UCSD-AML1 (cell line): ENCODE measurements around the gene RALGAPA1.
"Not testable (repeated sequence)": the region's sequence is repeated elsewhere in the genome, so short reads cannot be mapped to it uniquely, and the experiment has no call there.

Experiments
- DNase-seq: peaks from one replicate; lab custom pipeline; 2025; ENCODE audit not compliant: unreplicated experiment; lab: John Stamatoyannopoulos, UW

Gene RALGAPA1

GRCh38 chr14:35808638-35809563, at the start of gene RALGAPA1:
TSS of gene RALGAPA1 (minus strand) at chr14:35809295. CDS start at chr14:35808835, 460 bp downstream.
- DNase-seq, result peak; percentile 91

DNA sequence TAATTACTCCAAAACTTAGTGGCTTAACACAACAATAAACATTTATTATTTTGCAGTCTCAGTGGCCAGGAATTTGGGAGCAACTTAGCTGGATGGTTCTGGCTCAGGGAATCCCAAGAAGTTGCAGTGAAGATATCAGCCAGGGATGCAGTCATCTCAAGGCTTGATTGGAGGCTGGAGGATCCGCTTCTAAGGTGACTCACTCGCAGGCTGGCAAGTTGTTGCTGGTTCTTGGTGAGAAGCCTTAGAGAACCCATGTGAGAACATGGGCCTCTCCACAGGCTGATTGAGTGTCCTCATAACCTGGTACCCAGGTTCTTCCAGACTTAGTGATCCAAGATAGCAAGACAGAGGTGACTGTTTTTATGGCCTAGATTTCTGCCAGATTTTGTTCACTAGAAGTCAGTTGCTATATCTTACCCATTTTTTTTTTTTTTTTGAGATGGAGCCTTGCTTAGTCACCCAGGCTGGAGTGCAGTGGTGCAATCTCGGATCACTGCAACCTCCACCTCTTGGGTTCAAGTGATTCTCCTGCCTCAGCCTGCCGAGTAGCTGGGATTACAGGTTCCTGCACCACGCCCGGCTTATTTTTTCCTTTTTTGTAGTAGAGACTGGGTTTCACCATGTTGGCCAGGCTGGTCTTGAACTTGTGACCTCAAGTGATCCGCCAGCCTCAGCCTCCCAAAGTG, 49.6 kb upstream of the RALGAPA1 start:
- DNase-seq, result no peak

GRCh38 chr14:35855876-35856481, 46.9 kb upstream of the RALGAPA1 start:
- DNase-seq, result no peak

DNA sequence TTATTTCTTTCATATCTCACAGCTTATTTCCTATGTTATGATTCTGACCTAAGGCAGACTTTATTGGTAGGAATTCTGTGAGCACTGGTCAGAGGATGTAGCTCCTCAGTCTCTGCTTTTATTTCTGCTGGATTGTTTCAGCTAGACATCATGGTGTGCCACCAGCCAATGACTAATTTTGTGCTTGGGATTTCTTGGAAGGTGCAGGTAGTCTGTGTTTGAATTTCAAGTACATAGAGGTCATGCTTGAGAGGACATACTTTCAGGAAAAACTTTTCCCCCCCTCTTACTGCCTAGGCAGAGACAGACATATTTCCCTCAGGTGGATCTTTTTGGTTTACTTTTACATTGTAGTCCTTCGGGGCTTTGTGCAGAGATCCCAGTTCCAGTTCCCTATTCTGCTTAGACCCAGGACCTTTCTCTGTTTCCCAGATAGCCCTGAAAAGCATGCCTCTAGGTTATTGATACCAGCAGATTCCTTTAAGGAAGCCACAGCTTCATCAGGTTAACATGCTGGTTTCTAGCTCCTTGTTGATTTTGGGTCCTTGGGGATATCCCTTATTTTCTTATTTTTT, 45.7 kb upstream of the RALGAPA1 start:
- no peak for DNase-seq

- DNase-seq, result no peak
Observed at GRCh38 chr14:35853225-35853624, 44.1 kb upstream of the RALGAPA1 start.

DNA sequence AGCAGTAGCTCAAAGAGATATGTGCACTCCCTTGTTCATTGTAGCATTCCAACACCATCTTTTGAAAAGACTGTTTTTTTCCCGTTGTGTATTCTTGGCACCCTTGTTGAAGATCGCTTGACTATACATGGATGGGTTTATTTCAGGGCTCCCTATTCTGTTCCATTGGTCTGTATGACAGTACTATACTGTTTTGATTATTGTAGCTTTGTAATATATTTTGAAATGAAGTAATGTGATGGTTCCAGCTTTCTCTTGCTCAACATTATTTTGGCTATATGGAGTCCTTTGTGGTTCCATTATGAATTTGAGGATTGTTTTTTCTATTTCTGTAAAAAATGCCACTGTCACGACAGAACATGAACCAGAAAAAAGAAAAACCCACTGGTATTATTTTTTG, 42.7 kb upstream of the RALGAPA1 start:
- no peak for DNase-seq

GRCh38 chr14:35849122-35849521, 40.0 kb upstream of the RALGAPA1 start:
- DNase-seq, result no peak

GRCh38 chr14:35847636-35848035, 38.5 kb upstream of the RALGAPA1 start:
- DNase-seq, result no peak

DNA sequence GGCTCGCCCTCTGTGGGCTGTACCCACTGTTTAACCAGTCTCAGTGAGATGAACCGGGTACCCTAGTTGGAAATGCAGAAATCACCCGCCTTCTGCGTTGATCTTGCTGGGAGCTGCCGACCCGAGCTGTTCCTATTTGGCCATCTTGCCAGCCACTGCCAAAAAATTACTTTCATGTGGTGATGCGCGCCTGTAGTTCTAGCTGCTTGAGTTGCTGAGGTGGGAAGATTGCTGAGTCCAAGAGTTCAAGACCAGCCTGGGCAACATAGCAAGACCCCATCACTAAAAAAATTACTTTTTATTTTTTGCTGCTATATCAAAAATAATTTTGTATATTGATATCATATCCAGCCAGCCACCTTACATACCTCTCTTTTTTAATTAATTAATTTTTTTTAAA, 35.4 kb upstream of the RALGAPA1 start:
- DNase-seq, result no peak

DNA sequence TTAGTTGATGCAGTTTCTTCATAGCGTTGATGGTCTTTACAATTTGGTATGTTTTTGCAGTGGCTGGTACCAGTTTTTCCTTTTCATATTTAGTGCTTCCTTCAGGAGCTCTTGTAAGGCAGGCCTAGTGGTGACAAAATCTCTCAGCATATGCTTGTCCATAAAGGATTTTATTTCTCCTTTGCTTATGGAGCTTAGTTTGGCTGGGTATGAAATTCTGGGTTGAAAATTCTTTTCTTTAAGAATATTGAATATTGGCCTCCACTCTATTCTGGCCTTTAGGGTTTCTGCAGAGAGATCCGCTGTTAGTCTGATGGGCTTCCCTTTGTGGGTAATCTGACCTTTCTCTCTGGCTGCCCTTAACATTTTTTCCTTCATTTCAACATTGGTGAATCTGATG, 33.1 kb upstream of the RALGAPA1 start:
- not testable (repeated sequence) for DNase-seq

DNA sequence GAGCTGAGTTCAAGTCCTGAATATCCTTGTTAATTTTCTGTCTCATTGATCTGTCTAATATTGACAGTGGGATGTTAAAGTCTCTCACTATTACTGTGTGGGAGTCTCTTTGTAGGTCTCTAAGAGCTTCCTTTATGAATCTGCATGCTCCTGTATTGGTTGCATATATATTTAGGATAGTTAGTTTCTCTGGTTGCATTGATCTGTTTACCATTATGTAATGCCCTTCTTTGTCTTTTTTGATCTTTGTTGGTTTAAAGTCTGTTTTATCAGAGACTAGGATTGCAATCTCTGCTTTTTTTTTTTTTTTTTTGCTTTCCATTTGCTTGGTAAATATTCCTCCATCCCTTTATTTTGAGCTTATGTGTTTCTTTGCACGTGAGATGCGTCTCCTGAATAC, 32.6 kb upstream of the RALGAPA1 start:
- not testable (repeated sequence) for DNase-seq

GRCh38 chr14:35835208-35835982, 26.3 kb upstream of the RALGAPA1 start:
- DNase-seq, result no peak

DNA sequence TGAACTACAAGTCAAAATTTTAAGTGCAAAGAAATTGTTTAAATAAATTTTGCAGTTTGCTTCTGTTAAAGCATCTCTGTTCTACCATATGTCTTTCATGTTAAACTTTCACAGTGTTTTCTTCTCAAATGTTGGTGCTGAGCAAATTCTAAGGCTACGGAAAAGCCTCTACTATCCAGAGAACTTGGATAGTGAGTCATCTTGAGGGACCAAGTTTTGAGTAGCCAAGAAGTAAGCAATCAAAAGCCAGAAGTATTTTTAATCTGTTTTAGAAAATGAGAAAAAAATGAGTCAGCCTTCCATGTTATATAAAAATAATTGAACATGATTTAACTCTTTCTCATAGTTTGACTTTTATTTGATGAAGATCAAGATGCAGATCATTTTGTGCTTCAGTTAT, 20.4 kb upstream of the RALGAPA1 start:
- no peak for DNase-seq

GRCh38 chr14:35827678-35828472, 18.8 kb upstream of the RALGAPA1 start:
- no peak for DNase-seq

DNA sequence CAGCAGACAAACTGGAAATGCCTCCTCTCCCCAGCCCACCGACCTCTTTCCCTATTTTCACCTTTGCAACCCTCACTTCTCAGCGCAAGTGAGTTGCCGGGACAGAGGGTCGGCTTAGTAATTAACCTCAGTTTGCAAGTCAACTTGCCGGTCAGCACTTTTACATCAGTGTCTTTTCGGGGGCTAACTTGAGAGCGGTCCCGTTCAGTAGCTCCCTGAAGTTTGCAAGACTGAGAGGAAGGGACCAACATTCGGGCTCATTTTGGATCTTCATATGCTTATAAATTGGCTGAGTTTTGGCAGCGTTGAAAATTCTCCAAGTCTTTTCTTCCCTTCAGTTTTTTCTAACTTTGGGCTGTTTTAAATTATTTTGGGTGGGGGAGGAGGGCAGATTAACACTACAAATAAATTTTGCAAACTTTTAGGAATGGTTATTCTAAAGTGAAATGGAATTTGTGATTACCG, 17.9 kb upstream of the RALGAPA1 start:
- no peak for DNase-seq

GRCh38 chr14:35826218-35826951, 17.3 kb upstream of the RALGAPA1 start, which contains the start of gene BRMS1L:
TSS of gene BRMS1L (plus strand) at chr14:35826338. CDS start at chr14:35826517, 179 bp downstream.
- DNase-seq, result peak; percentile 98

GRCh38 chr14:35825968-35826217, 16.8 kb upstream of the RALGAPA1 start:
- DNase-seq, result no peak

DNA sequence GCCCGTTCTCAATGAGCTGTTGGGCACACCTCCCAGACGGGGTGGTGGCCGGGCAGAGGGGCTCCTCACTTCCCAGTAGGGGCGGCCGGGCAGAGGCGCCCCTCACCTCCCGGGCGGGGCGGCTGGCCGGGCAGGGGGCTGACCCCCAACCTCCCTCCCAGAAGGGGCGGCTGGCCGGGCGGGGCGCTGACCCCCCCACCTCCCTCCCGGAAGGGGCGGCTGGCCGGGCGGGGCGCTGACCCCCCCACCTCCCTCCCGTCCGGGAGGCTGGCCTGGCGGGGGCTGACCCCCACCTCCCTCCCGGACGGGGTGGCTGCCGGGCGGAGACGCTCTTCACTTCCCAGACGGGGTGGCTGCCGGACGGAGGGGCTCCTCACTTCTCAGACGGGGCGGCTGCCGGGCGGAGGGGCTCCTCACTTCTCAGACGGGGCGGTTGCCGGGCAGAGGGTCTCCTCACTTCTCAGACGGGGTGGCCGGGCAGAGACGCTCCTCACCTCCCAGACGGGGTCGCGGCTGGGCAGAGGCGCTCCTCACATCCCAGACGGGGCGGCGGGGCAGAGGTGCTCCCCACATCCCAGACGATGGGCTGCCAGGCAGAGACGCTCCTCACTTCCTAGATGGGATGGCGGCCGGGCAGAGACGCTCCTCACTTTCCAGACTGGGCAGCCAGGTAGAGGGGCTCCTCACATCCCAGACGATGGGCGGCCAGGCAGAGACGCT, 15.5 kb upstream of the RALGAPA1 start:
- not testable (repeated sequence) for DNase-seq

DNA sequence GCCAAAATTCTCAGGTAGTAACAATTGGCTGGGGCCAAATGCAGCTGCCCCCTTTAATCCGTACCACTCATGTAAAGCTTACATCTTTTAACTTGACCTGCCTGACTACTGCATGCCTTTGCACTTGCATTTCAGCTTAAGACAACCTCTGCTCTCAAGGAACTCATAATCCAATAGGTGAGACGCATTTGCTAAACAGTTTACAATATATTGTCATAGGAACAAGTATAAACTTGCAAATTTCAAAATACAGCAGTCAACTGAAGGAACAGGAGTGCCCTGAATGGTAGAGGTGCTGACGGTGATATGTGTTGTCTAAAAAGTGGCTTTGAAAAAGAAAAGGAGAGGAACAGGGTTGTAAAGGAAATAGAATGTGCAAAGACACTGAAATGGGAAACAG, 13.4 kb upstream of the RALGAPA1 start:
- DNase-seq, result no peak
